ENCODE results near the gene OR10AG1.

Gene OR10AG1

GRCh38 chr11:55969845-55970244 is at the start of gene OR10AG1:
Gene OR10AG1, minus strand, starts transcription at chr11:55969945. Its CDS starts 38 bp downstream, at chr11:55969907.
- no peak for DNase-seq (ENCODE audit: low spot score)

GRCh38 chr11:56013805-56014204 is 44.1 kb upstream of the OR10AG1 start:
- DNase-seq (ENCODE audit: low spot score): no peak

GRCh38 chr11:56010716-56011115 is 41.0 kb upstream of the OR10AG1 start:
- DNase-seq (ENCODE audit: low spot score): no peak

- DNase-seq (ENCODE audit: low spot score): no peak
Observed at GRCh38 chr11:55994525-55994924, 24.8 kb upstream of the OR10AG1 start, which contains the start of gene OR5F1. Gene OR5F1, minus strand, starts transcription at chr11:55994625. Its CDS starts 0 bp downstream, at chr11:55994625.

- DNase-seq (ENCODE audit: low spot score): no peak
Observed at GRCh38 chr11:55970935-55971334, 1.2 kb upstream of the OR10AG1 start.

- DNase-seq (ENCODE audit: low spot score): no peak
Observed at GRCh38 chr11:55967914-55968313, 1.8 kb downstream of the OR10AG1 start.

GRCh38 chr11:55966391-55966790 is 3.4 kb downstream of the OR10AG1 start:
- no peak for DNase-seq (ENCODE audit: low spot score)

GRCh38 chr11:55956521-55956920 is 13.2 kb downstream of the OR10AG1 start:
- DNase-seq (ENCODE audit: low spot score): no peak

- DNase-seq (ENCODE audit: low spot score): no peak
Observed at GRCh38 chr11:55949330-55949729, 20.4 kb downstream of the OR10AG1 start.

- peak; percentile 20 for DNase-seq (ENCODE audit: low spot score)
Observed at GRCh38 chr11:55942785-55943392, 26.9 kb downstream of the OR10AG1 start.

- no peak for DNase-seq (ENCODE audit: low spot score)
Observed at GRCh38 chr11:55936300-55936699, 33.4 kb downstream of the OR10AG1 start, which contains the start of gene OR5I1. Gene OR5I1, minus strand, starts transcription at chr11:55936400. Its CDS starts 0 bp downstream, at chr11:55936400.

GRCh38 chr11:55920537-55920936 is 49.2 kb downstream of the OR10AG1 start:
- DNase-seq (ENCODE audit: low spot score): no peak
